HG03097 (cell line): ENCODE measurements around the gene ARSK.
A peak's percentile ranks its signal among the peaks of the same experiment; 100 is the strongest.

ENCODE experiments used
- ATAC-seq: cut with Tn5 transposase; IDR thresholded peaks from one replicate; pipeline ENCODE4 v1.9.1; 2021; ENCODE audit not compliant: unreplicated experiment, low FRiP score

The ARSK gene, protein sequence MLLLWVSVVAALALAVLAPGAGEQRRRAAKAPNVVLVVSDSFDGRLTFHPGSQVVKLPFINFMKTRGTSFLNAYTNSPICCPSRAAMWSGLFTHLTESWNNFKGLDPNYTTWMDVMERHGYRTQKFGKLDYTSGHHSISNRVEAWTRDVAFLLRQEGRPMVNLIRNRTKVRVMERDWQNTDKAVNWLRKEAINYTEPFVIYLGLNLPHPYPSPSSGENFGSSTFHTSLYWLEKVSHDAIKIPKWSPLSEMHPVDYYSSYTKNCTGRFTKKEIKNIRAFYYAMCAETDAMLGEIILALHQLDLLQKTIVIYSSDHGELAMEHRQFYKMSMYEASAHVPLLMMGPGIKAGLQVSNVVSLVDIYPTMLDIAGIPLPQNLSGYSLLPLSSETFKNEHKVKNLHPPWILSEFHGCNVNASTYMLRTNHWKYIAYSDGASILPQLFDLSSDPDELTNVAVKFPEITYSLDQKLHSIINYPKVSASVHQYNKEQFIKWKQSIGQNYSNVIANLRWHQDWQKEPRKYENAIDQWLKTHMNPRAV

DNA sequence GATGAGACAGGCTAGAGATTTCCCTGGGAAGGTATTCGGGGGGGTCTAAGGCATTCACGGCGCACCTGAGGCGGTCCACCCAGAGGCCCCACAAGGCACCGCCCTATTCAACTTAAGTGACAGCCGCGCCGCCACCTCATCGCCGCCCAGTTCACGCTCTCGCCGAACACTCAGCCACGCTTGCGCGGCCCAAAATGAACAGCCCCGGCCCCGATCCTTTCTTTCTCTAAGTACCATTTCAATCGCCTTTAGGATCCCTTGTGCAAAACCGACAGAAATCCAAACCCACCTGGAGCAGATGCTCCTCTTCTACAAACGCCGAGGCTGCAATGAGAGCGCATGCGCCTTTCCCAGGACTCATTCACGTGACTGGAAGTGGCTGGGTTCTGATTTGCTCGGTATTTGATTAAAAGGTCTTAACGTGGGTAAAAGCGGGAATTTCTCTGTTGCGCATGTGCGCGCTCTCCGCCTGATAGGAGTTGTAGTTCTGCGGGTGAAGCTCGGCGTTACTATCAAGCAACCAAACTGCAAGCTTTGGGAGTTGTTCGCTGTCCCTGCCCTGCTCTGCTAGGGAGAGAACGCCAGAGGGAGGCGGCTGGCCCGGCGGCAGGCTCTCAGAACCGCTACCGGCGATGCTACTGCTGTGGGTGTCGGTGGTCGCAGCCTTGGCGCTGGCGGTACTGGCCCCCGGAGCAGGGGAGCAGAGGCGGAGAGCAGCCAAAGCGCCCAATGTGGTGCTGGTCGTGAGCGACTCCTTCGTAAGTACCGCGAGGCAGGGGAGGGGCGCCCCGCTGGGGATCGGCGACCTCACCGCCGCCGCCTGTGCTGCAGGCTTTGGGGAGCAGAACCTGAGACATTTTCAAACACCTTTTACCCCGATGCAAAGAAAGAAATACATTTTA is at the start of gene ARSK, which contains the start of gene SKIC3:
Gene ARSK, plus strand, starts transcription at position 455 of the 902 bp plus-strand sequence. Its CDS starts 178 bp downstream, at position 633.
Gene SKIC3, minus strand, starts transcription at position 331 of the 902 bp plus-strand sequence. CDS start 7,827 bp downstream, outside the sequence.
- peak; percentile 88 for ATAC-seq

DNA sequence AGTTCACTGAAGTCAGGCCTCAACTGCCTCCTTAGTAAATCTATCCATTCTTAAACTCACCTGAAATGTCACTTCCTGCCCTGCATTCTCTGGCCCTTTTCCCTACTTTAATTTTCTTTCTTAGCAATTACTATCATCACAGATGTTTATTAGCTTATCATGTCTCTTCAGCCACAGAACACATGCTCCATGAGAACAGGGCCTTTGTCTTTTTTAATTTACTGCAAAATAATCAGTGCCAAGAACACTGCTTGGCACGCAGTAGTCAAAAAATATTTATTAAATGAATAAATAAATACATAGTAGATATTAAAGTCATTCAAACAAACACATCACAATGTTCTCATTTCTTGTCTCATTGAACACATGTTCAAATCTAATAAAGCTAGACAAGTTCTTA is 46.4 kb upstream of the ARSK start:
- no peak for ATAC-seq

DNA sequence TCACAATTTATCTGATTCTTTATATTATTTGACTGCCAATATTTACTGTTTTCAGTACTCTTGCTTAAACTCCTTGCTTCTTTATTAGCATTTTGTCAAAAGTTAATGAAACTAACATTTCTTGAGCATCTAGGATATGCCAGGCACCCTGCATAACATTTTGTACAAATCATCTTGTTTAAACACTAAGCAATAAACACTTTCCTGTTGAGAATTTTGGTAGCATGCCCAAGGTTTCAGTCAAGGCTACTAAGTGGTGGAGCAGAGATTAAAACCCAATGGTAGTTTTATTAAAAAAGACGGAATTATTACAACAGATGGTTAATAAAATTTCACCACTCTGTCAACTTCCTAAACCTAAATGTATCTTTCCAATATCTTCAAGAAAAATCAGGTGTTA is 43.3 kb upstream of the ARSK start:
- no peak for ATAC-seq

DNA sequence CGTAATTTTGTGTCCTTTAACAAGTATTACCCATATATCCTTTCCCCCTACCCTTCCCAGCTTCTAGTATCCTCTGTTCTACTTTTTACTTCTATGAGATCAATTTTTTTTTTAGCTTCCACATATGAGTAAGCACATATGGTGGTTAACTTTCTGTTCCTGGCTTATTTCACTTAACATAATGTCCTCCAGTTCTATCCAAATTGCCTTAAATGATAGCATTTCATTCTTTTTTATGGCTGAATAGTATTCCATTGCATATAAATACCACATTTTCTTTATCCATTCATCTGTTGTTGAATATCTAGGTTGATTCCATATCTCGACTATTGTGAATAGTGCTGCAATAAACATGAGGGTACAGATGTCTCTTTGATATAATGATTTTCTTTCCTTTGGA is 36.5 kb upstream of the ARSK start:
- no peak for ATAC-seq

DNA sequence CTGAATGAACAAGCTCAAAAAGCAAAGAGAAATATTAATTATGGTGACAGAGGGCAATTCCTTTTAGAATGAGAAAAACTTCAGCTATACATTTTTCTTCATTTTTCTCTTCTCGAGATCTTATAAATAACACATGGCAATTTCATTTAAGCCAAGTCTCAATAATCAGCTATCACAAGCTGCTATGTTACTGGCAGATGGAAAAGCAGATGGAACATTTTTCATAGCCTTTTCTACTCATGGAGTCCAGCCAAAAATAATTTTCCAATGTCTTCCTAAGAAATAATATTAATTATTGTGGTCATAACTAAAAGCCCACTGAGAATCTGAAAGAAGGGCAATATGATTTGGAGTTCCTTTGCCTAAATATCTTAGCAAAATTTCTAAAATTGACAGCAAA is 35.8 kb upstream of the ARSK start:
- ATAC-seq = no peak

DNA sequence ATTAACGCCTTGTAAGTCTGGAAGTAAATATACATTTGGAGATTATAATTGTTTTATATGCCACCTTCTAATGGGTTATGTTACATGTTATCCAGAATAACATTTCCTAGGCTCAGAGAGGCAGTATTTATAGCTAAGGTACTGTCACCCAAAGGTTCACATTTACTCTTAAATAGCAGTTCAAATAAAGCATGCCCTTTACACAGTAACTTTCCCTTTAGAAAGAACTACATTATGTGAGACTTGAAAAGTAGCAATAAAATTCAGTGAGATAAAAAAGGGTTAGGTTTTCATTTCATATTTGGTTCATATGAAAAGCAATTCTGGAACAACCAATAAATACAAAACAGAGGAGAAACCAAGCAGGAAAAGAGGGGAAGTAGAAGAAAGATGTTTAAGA is 35.2 kb upstream of the ARSK start:
- no peak for ATAC-seq

DNA sequence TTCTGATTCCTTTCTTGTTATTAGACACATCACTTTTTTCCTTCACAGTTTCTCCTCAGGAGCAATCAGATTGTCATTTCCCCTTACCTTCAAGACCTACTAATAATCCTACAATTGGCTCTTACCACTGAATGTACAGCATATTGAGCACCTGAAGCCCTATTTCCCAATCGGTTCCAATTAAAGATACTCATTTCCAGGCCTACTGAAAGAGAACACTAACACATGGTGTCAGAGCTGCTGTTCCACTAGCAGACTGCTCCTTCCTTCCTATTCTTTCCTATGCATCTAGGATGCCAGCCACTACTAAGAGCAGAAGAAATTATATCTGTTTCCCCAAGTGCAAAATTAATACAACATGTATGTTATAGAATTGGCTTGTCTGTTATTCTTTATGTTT is 34.7 kb upstream of the ARSK start:
- ATAC-seq = no peak

DNA sequence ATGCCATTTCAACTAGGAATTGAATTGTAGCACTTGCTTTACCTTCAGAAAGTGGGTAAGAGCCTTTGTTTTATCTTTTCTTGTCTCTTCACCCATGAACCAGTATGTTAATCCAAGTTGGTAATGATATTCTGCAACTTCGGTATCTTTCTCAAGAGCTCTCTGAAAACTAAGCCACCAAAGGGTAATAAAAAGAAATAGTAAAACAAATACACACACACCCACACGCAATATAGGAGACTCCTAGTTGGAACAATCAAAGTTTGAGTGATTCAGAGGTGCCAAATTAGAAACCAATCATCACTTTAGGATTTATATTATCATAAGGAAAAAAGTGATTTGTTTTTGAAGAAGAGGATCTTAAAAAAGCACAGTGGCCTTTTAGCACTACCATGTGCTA is 30.5 kb upstream of the ARSK start:
- ATAC-seq = no peak

DNA sequence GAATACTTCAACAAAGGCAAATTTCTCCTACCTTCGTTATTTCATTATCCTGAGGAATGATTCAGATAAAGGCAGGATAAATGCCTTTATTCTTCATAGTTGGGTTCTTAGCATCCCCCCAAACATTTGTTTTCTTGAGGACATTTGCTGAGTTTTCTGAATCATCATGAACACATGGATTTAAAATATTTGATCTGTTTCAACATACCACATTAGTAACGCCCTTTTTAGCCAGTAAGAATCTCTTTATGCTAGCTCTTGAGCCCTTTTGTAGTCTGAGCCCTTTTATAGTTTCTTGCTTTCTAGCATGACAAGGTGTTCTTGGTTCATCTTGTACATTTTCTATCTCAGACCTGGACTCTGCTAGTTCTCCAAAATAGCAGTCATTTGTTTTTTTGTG is 28.0 kb upstream of the ARSK start:
- ATAC-seq = no peak

DNA sequence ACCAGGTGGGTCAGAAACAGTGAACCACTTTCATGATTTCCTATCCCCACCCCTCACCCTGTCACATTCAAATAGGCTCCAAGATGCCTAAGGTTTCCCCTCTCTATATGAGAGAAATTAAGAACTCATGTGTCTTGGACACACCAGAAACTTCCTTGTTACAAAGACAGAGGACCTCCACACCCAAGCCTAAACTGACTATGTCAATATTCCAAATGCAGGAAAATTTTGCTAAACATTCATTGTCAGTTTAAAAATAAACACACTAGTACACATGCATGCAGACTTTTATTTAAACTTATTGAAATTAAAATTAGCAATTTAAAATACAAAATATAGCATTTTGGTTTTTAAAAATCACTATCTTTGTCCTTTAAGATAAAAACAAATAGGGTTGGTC is 26.3 kb upstream of the ARSK start:
- ATAC-seq = no peak

DNA sequence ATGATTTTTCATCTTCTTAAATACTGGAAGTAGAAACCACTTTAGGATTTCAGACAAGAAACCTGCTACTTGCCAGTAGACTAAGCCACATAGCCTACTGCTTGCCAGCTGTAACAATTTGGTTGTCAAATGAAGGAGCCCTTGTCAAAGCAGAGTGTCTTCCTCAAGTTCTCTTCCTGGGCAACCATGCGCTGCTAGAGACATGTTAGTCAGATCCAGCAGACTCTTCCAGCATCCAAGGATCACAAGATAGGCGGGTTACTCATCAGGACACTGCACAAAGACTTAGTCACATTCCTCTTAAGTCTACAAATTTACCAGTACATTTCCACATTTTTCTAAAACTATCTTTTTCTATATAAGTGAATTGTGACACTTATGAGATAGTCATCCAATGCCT is 24.5 kb upstream of the ARSK start:
- ATAC-seq = no peak

DNA sequence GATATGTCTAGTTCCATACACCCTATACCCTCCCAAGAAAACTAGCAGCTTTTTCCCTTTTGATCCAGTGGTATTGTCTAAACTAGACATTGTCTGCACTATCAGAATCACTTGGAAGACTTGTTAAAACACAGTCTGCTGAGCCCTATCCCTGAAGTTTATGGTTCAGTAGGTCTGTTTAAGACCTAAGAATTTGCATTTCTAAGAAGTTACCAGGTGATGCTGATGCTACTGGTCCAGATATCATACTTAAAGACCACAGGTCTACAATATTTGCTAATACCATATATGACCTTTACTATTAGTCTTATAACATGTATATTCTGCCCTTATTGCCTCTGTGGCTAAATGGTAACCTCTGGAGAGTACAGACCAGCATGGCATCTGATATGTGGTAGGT is 23.4 kb upstream of the ARSK start:
- ATAC-seq = no peak

DNA sequence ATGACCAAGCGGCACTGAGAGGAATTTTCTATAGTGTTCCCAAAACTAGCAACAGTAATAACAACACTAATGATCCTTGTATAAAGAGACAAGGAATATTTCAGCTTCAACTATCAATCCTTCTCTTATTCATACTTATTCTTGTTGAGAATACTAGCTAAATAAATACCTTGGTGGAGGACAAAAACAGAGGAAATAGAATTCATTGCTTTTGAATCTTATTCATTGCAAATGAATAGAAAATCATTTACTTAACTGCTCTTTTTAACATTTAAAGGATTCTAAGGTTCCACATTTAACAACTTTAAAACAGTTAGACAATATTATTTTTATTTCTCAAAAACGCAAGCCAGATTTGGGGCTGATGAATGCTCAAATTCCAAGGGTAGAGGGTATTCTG is 22.5 kb upstream of the ARSK start:
- ATAC-seq = no peak

DNA sequence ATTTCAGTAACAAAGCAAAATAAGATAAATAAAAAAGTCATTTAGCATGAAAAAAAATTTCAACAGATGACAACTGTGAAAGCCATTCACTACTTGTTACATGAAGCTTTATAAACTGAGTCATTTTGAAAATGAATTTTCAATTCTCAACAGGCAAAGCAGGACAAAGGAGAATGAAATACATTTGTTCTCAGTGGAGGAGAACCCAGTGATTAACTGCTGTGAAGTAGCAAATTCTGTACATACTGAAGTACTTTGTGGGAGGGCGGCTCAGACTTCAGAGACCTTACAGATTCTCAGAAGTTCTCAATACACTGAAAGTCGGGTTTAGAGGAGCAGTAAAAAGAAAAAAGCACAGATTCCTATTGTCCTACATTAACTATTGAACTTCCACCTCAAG is 21.8 kb upstream of the ARSK start:
- ATAC-seq = no peak

DNA sequence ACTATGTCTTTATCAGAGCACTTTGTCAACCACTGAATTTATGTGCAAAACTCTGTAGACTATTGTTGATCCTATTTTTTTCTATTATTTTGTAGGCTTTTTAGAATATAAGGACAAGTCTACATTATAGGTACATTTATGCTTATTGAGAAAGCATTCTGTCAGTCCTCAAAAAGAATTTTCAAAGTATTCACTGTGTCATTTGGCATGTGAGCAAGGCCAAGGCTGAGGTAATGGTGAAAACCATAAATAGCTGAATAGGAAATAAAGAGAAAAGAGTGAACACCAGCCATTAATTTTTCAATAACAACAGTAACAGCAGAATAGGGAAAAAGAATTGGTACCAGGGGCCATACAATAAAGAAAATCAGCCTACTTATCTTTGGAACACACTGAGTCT is 21.1 kb upstream of the ARSK start:
- ATAC-seq = no peak

DNA sequence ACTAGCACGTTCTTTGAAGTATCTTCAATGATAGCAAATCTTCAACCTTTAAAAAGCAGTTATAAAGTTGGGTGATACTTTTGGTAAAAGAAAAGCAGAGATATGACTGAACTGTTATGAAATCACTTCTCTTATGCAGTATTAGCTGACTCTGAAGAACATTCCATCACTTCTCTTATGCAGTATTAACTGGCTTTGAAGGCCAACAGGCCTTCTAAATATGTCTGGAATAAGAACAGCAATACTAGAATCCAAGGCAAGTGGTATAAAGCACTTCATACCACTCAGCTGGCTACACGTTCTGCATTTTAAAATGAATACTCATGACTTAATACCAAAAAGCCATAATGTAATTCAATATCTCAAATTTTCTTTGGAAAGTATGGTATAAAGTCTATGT is 17.4 kb upstream of the ARSK start:
- ATAC-seq = no peak

DNA sequence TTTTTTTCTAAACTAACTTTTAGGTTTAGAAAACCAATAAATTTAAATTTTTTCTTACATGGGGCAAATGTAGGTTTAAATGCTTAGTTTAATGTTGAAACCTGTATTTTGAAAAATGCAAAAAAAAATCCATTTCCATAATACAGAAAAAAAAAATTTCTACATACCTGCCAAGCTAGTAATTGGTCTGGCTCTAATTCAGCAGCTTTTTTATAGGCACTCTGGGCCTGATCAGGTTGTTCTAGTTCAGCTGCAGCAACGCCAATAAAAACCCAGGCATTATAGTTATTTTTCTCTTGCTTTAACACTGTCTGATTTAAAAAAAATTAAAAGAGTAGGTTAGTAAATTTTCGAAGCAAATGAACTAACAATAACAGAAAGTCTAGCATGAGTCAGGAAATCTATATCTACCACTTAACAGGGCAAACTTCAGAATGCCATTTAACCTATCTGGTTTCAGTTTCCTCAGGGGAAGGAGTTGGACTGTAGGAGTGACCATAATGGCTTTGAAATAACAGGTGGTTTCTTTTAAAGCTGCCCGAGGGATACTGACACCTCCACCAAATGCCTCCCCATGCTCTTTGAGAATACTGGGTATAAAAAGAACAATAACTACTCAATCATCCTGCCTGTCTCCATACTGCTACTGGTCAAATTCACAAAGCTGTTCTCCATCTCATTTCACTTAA is 11.7 kb upstream of the ARSK start:
- ATAC-seq = no peak

DNA sequence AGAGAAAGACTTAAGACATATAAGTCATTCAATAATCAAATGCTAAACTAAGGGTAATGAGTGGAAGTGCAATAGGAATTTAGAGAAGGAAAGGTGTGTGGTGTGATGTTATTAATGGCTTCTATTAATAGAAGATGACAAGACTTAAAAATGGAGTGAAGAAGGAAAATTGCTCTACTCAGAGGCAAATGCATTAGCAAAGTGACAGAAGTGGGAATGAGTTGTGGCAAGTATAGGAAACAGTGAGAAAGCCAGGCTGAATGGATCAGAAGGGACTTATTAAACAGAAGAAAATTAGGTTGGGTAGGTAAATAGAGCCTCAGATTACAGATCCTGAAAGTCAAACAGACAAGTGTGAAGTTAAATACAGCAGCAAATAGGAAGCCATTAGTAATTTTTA is 5.9 kb upstream of the ARSK start:
- ATAC-seq = no peak

DNA sequence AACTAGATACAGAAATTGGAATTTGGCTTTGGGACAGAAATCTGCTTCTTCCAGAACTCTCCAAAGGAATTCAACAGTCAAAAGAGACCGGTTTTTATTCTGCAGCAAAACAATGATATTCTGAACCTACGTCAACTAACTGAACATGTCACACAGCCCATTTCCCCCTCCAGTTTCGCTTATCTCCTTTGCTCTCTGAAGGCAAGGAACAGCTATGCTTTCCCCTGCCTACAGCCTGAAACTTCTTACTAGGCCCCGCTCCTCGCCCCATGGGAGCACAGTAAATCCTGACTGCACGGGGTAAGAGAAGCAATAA is 612 bp upstream of the ARSK start:
- ATAC-seq = peak; percentile 22

DNA sequence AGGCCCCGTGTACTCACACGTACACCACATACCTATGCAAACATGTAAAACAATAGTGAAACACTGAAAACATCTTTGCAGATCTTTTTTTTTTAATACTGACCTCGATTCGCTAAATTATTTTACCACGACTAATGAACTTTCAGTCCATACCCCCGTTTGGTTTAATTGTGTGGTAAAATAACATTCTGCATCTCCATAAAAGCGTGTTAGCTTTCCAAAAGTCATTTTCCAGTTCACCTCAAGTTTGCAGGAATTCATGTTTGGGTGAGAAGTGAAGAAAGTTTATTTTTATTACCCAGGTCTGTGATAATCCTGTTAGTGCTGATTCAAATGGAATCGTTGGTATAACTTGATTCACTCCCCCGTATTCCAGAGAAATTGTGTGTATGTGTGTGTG is 652 bp downstream of the ARSK start:
- no peak for ATAC-seq

DNA sequence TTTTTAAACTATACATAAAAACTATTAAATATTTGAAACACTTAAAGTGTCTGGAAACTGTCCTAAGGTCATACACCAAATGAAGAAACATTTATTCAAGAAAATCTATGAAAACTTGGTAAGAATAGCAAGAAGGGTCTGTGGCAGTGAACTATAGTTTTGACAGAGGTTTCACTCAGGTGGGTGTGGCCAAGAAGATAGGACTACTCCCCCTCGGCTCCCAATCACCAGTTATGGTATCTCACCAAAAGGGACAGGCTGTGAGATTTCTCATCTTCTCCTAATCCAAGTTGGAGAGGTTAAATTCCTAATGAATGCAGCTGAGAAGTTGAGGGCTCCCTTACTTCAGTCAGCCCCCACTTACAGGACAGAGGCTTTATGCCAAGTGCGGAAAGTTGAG is 2.9 kb downstream of the ARSK start:
- ATAC-seq = no peak
